Measurements from ENCODE around the gene SIDT2. TPM values are rescaled to one million over a fixed set of nuclear protein-coding genes. Genes with fewer than 3 reads are reported as not detected.

The SIDT2 gene
- total RNA-seq, 1 experiment from 2014 or later = 20.3 TPM

GRCh38 chr11:117222991-117223740, 44.6 kb downstream of the SIDT2 start:
- TF ChIP-seq CTCF (conservative IDR thresholded peaks at IDR 0.05) = no peak
- TF ChIP-seq EZH2 (IDR thresholded peaks at IDR 0.05; ENCODE audit: low read depth) = no peak
- no peaks in the 10 kb centered on the region for H3K27me3 ChIP-seq (ENCODE audit: insufficient read depth, low read depth)
- intact Hi-C loops (cut with micrococcal nuclease; ENCODE audit: unreplicated experiment) = no loop called here
- BruUV-seq (replicated peaks) = no TSS peak
- no peaks in the 10 kb centered on the region for H3K9me3 ChIP-seq (ENCODE audit: insufficient read depth, low read depth)
- peaks cover 3% of the 10 kb centered on the region; the same call in 1 of the 2 replicates for H4K20me1 ChIP-seq (ENCODE audit: insufficient read depth)
- H3K4me2 ChIP-seq = no peak overlapping the region
- no peak overlapping the region for H3K27ac ChIP-seq
- peaks cover 17% of the 10 kb centered on the region for H3K36me3 ChIP-seq (ENCODE audit: low read depth)
- peaks cover 14% of the 10 kb centered on the region for H3K4me1 ChIP-seq (replicated peaks; ENCODE audit: insufficient read depth)
- no peaks in the 10 kb centered on the region for H3K79me2 ChIP-seq (ENCODE audit: low read depth)
- H3K4me3 ChIP-seq = no peak overlapping the region
- no peak overlapping the region for H2AFZ ChIP-seq
- no peak for DNase-seq
- H3F3A ChIP-seq (ENCODE audit: insufficient read depth, low read depth) = peaks cover 6% of the 10 kb centered on the region; the same call in 1 of the 2 replicates
- POLR2A ChIA-PET (ENCODE audit: unreplicated experiment) = no interaction called here
- H3K9me2 ChIP-seq (ENCODE audit: insufficient read depth) = no peaks in the 10 kb centered on the region
- CTCF ChIA-PET = interaction anchor here (1.9 kb wide), 1 partner anchor 45 kb away, joined by 5 read pairs; the partner anchor contains the start of gene SIDT2

- ChIA-PET POLR2A (ENCODE audit: unreplicated experiment) (no interaction called here), CTCF (no interaction called here)
- intact Hi-C loops (cut with micrococcal nuclease; ENCODE audit: unreplicated experiment) = no loop called here
Observed at GRCh38 chr11:117223741-117224689, 45.5 kb downstream of the SIDT2 start.

More at GRCh38 chr11:117223741-117224689, 45.5 kb downstream of the SIDT2 start:
- TF ChIP-seq CTCF (conservative IDR thresholded peaks at IDR 0.05) = no peak
- no peak for TF ChIP-seq EZH2 (IDR thresholded peaks at IDR 0.05; ENCODE audit: low read depth)
- H3K79me2 ChIP-seq (ENCODE audit: low read depth) = no peaks in the 10 kb centered on the region
- no peaks in the 10 kb centered on the region for H3K9me3 ChIP-seq (ENCODE audit: insufficient read depth, low read depth)
- no peaks in the 10 kb centered on the region for H3K27me3 ChIP-seq (ENCODE audit: insufficient read depth, low read depth)
- no peak overlapping the region for H3K4me2 ChIP-seq
- no peak for DNase-seq
- peaks cover 3% of the 10 kb centered on the region; the same call in 1 of the 2 replicates for H4K20me1 ChIP-seq (ENCODE audit: insufficient read depth)
- no peak overlapping the region for H3K4me3 ChIP-seq
- no TSS peak for BruUV-seq (replicated peaks)
- no peaks in the 10 kb centered on the region for H3K9me2 ChIP-seq (ENCODE audit: insufficient read depth)
- H3F3A ChIP-seq (ENCODE audit: insufficient read depth, low read depth) = peaks cover 6% of the 10 kb centered on the region; the same call in 1 of the 2 replicates
- no peak overlapping the region for H2AFZ ChIP-seq
- H3K27ac ChIP-seq = no peak overlapping the region
- H3K4me1 ChIP-seq (replicated peaks; ENCODE audit: insufficient read depth) = peaks cover 14% of the 10 kb centered on the region
- H3K36me3 ChIP-seq (ENCODE audit: low read depth) = peaks cover 16% of the 10 kb centered on the region
